ENCODE measurements around the gene PTPN6. TPM values are rescaled to one million over a fixed set of nuclear protein-coding genes. Genes with fewer than 3 reads are reported as not detected.
A peak's percentile ranks its signal among the peaks of the same experiment; 100 is the strongest.

The PTPN6 gene
- total RNA-seq, 2 experiments from 2014 or later: 79.0 to 83.5 TPM

DNA sequence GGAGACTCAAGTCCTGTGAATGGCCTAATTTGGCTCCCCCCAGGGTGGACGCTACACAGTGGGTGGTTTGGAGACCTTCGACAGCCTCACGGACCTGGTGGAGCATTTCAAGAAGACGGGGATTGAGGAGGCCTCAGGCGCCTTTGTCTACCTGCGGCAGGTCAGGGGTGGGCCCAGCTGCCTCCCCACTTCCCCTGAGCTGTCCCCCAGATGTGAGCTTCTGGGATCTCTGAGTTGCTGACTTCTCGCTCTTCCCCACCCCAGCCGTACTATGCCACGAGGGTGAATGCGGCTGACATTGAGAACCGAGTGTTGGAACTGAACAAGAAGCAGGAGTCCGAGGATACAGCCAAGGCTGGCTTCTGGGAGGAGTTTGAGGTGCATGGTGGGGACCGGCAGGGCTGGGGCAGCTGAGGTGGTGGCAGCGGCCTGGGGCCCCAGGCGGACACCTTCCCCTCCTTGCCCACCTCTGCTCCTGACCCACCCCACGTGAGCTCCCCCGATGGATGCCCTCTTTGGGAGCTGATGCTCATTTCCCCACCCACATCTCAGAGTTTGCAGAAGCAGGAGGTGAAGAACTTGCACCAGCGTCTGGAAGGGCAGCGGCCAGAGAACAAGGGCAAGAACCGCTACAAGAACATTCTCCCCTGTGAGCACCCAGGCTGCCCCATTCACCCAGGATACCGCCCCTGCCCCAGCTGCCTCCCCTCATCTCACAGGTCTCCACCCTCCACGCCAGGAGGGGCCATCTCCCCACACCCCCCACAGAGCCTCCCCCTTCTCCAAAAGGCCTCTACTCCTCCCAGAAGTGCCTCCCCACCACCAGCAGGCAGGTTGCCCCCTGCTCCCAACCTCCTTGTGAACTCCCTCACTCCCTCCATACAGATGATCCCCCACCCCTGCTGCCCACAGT lies 4.2 kb downstream of the PTPN6 start:
- DNase-seq (no peak), ATAC-seq (ENCODE audit: poor library complexity) (no peak)
- POLR2A ChIA-PET: interaction anchor here (1.6 to 16.4 kb wide), 3 partner anchors 8 to 9 kb away, joined by 5 to 963 read pairs (median 12); partner anchors contain the start of genes C12orf57, PTPN6 and RNU7-1
- Mint-ChIP-seq H3K36me3 (ENCODE audit: low read depth) (peaks cover 91% of the 10 kb centered on the region), H3K4me3 (peak overlapping the region; percentile 100), H3K4me1 (ENCODE audit: low read depth) (peaks cover 87% of the 10 kb centered on the region), H3K27ac (peak overlapping the region; percentile 97), H3K27me3 (no peaks in the 10 kb centered on the region), H3K9me3 (no peaks in the 10 kb centered on the region)
- CTCF ChIA-PET: interaction anchor here (1.4 to 13.3 kb wide), 3 partner anchors 8 to 65 kb away, joined by 3 to 324 read pairs (median 4); partner anchors contain the start of genes C12orf57, PTPN6 and RNU7-1
- H3K4me1 ChIP-seq (ENCODE audit: insufficient read depth, low read length): peaks cover 94% of the 10 kb centered on the region
- TF ChIP-seq, protein P1, sequence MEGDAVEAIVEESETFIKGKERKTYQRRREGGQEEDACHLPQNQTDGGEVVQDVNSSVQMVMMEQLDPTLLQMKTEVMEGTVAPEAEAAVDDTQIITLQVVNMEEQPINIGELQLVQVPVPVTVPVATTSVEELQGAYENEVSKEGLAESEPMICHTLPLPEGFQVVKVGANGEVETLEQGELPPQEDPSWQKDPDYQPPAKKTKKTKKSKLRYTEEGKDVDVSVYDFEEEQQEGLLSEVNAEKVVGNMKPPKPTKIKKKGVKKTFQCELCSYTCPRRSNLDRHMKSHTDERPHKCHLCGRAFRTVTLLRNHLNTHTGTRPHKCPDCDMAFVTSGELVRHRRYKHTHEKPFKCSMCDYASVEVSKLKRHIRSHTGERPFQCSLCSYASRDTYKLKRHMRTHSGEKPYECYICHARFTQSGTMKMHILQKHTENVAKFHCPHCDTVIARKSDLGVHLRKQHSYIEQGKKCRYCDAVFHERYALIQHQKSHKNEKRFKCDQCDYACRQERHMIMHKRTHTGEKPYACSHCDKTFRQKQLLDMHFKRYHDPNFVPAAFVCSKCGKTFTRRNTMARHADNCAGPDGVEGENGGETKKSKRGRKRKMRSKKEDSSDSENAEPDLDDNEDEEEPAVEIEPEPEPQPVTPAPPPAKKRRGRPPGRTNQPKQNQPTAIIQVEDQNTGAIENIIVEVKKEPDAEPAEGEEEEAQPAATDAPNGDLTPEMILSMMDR (IDR thresholded peaks at IDR 0.05): no peak
- peak overlapping the region; percentile 98 for H3K4me3 ChIP-seq (ENCODE audit: low read length)
- intact Hi-C loops (cut with DNase I, micrococcal nuclease): no loop called here
- H3K9me3 ChIP-seq (ENCODE audit: control insufficient read depth in 1 of 2, insufficient read depth in 1 of 2, low read length in 2 of 2): no peaks in the 10 kb centered on the region
- H3K27me3 ChIP-seq (ENCODE audit: control insufficient read depth in 1 of 2, insufficient read depth in 2 of 2, low read length in 2 of 2): no peaks in the 10 kb centered on the region
- peak overlapping the region; percentile 80 to 96 for H3K27ac ChIP-seq (ENCODE audit: low read depth in 1 of 2, low read length in 2 of 2)
- H3K36me3 ChIP-seq (ENCODE audit: insufficient read depth, low read length): peaks cover 67% of the 10 kb centered on the region

DNA sequence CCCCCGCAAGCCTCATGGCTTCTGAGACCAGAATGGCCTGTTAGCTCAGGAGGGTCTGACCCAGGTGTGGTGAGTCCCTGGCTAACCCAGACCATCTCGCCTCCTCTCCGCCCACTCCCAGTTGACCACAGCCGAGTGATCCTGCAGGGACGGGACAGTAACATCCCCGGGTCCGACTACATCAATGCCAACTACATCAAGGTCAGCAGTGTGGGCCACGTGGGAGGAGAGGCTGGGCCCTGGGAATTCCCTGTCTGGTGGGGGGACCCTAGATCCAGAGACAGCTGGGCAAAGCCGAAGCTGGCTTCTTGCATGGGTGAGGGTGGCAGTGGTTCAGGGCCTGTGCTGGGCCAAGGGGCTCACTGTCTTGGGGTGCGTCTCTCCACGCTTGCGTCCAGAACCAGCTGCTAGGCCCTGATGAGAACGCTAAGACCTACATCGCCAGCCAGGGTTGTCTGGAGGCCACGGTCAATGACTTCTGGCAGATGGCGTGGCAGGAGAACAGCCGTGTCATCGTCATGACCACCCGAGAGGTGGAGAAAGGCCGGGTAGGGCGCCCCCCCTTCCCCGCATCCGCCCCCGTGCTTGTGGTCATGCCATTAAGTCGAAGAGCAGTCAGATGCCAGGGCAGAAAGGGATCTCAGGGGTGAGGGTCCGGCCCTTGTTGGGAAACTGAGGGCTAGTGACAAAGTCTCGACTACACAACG lies 5.0 kb downstream of the PTPN6 start:
- peaks cover 87% of the 10 kb centered on the region for H3K4me1 Mint-ChIP-seq (ENCODE audit: low read depth)
- no peaks in the 10 kb centered on the region for H3K9me3 Mint-ChIP-seq
- peak overlapping the region; percentile 97 for H3K27ac Mint-ChIP-seq
- H3K9me3 ChIP-seq (ENCODE audit: control insufficient read depth in 1 of 2, insufficient read depth in 1 of 2, low read length in 2 of 2): no peaks in the 10 kb centered on the region
- peaks cover 94% of the 10 kb centered on the region for H3K4me1 ChIP-seq (ENCODE audit: insufficient read depth, low read length)
- H3K27me3 ChIP-seq (ENCODE audit: control insufficient read depth in 1 of 2, insufficient read depth in 2 of 2, low read length in 2 of 2): no peaks in the 10 kb centered on the region
- ChIA-PET POLR2A (interaction anchor here (1.6 to 16.4 kb wide), 3 partner anchors 9 to 19 kb away, joined by 12 to 963 read pairs (median 89); partner anchors contain the start of genes C12orf57, PTPN6 and RNU7-1), CTCF (interaction anchor here (0.6 to 13.3 kb wide), 2 partner anchors 8 to 10 kb away, joined by 3 to 324 read pairs; partner anchors contain the start of genes C12orf57, PTPN6 and RNU7-1)
- DNase-seq (peak in 2 of 14 experiments; percentile 52 to 70), ATAC-seq (ENCODE audit: poor library complexity) (no peak)
- H3K36me3 ChIP-seq (ENCODE audit: insufficient read depth, low read length): peaks cover 73% of the 10 kb centered on the region
- H3K27ac ChIP-seq (ENCODE audit: low read depth in 1 of 2, low read length in 2 of 2): peak overlapping the region; percentile 80 to 96
- H3K36me3 Mint-ChIP-seq (ENCODE audit: low read depth): peaks cover 93% of the 10 kb centered on the region
- H3K27me3 Mint-ChIP-seq: no peaks in the 10 kb centered on the region
- intact Hi-C loops (cut with DNase I, micrococcal nuclease): no loop called here
- H3K4me3 Mint-ChIP-seq: peak overlapping the region; percentile 79
- H3K4me3 ChIP-seq (ENCODE audit: low read length): peak overlapping the region; percentile 3
- TF ChIP-seq, protein P1 (IDR thresholded peaks at IDR 0.05): no peak

DNA sequence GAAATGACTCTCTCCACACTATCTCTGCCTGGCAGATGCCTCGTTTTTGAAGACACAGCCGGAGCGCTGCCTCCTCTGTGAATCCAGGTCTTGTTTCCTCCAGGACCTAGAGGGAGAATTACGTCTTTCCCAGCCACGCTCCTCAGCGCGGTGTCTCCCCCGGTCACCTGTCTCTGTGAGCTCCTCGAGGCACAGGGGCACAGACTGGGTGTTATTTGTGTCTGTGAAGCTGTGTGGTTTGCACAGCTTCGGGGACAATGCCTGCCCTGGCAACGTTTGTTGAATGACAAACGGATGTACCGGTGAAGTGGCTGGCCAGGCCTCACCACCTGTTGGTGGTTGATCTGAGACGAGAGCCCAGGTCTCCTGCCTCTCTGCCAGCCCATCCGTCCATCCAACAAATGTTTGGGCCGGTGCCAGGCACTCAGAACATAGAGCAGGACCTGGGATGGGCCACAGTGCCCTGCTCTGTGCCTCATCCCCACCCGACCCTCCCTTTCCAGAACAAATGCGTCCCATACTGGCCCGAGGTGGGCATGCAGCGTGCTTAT lies 6.1 kb downstream of the PTPN6 start:
- DNase-seq: peak in 5 of 14 experiments; percentile 38 to 70 (median 55)
- H3K4me3 Mint-ChIP-seq: peak overlapping the region; percentile 79
- peak overlapping the region; percentile 90 to 96 for H3K27ac ChIP-seq (ENCODE audit: low read depth in 1 of 2, low read length in 2 of 2)
- H3K27me3 Mint-ChIP-seq: no peaks in the 10 kb centered on the region
- peaks cover 72% of the 10 kb centered on the region for H3K36me3 ChIP-seq (ENCODE audit: insufficient read depth, low read length)
- H3K4me1 Mint-ChIP-seq (ENCODE audit: low read depth): peaks cover 93% of the 10 kb centered on the region
- no peaks in the 10 kb centered on the region for H3K27me3 ChIP-seq (ENCODE audit: control insufficient read depth in 1 of 2, insufficient read depth in 2 of 2, low read length in 2 of 2)
- no peaks in the 10 kb centered on the region for H3K9me3 ChIP-seq (ENCODE audit: control insufficient read depth in 1 of 2, insufficient read depth in 1 of 2, low read length in 2 of 2)
- POLR2A ChIA-PET: interaction anchor here (3.5 to 16.4 kb wide), 3 partner anchors 10 to 85 kb away, joined by 17 to 963 read pairs (median 89); partner anchors contain the start of genes C12orf57, PTPN6, RNU7-1 and SPSB2
- ATAC-seq (ENCODE audit: poor library complexity): no peak
- peak overlapping the region; percentile 97 for H3K27ac Mint-ChIP-seq
- H3K36me3 Mint-ChIP-seq (ENCODE audit: low read depth): peaks cover 96% of the 10 kb centered on the region
- H3K4me1 ChIP-seq (ENCODE audit: insufficient read depth, low read length): peaks cover 100% of the 10 kb centered on the region
- intact Hi-C loops (cut with DNase I, micrococcal nuclease): no loop called here
- CTCF ChIA-PET: interaction anchor here (0.6 to 13.3 kb wide), 2 partner anchors 9 kb away, joined by 3 to 324 read pairs; partner anchors contain the start of genes C12orf57, PTPN6 and RNU7-1
- H3K9me3 Mint-ChIP-seq: no peaks in the 10 kb centered on the region
- H3K4me3 ChIP-seq (ENCODE audit: low read length): no peak overlapping the region
- TF ChIP-seq, protein P1 (IDR thresholded peaks at IDR 0.05): no peak

All from CD4-positive, alpha-beta T cell (primary cell).